Measurements from ENCODE around the gene STC2. TPM values are rescaled to one million over a fixed set of nuclear protein-coding genes. Genes with fewer than 3 reads are reported as not detected.

The STC2 gene
- 320 and 685 TPM in 2 replicates for total RNA-seq

GRCh38 chr5:173327948-173328843 lies at the start of gene STC2:
STC2 (minus strand) TSS chr5:173328414; CDS start chr5:173328193, 221 bp downstream.

Small RNA genes lying within 50 kb of the gene (small RNA-seq; reads per million reads assigned to genes)
- gene MIR8056 (not detected), gene RNA5SP200 (not detected), gene RNU6-500P (not detected)

Other genes starting within 250 kb of the STC2 start
- gene BNIP1, start 183.9 kb downstream of the STC2 start, total RNA-seq, result 16.2 and 16.6 TPM in 2 replicates
- gene NKX2-5, start 93.2 kb downstream of the STC2 start, total RNA-seq, result 0.11 and 0.26 TPM in 2 replicates